ENCODE data around the gene UMODL1. TPM values are rescaled to one million over a fixed set of nuclear protein-coding genes. Genes with fewer than 3 reads are reported as not detected.

UMODL1 gene
- total and polyA plus RNA-seq, 2 of the 13 experiments (the other 11 are each of a cell fraction or from before 2014, with no cell fraction given), result not detected

GRCh38 chr21:42031241-42031640, 39.9 kb upstream of the UMODL1 start:
- 41% methylated on average over 9 of the region's 9 CpGs for WGBS (ENCODE audit: low lambda C conversion rate)
- in situ Hi-C loops (cut with HindIII; ENCODE audit: extremely low pct_ligation_motif_present, low pct_unique_long_range_greater_than_20kb) (no loop called here), intact Hi-C loops (cut with micrococcal nuclease; ENCODE audit: unreplicated experiment) (no loop called here)
- Histone ChIP-seq H3K9ac (ENCODE audit: insufficient read depth, low read depth, low read length) (no peak overlapping the region), H3K27me3 (ENCODE audit: control insufficient read depth in 1 of 2, insufficient read depth in 2 of 2, low read length in 2 of 2) (peaks cover 0 to 12% of the 10 kb centered on the region in 2 experiments; a peak in 3 of 5 replicates), H3K36me3 (replicated peaks in 1 of 2; ENCODE audit: control insufficient read depth in 1 of 2, insufficient read depth in 2 of 2, low read length in 2 of 2) (no peaks in the 10 kb centered on the region), H2AFZ (ENCODE audit: low read length) (no peak overlapping the region), H3K9me3 (ENCODE audit: low read length) (no peaks in the 10 kb centered on the region), H4K20me1 (ENCODE audit: insufficient read depth, low read length) (no peaks in the 10 kb centered on the region), H3K79me2 (ENCODE audit: insufficient read depth, low read length) (no peaks in the 10 kb centered on the region), H3K4me3 (replicated peaks in 1 of 3; ENCODE audit: insufficient read depth in 1 of 3, low read depth in 2 of 3, low read length in 3 of 3) (no peak overlapping the region), H3K4me1 (ENCODE audit: insufficient read depth, low read length) (no peaks in the 10 kb centered on the region), H3K4me2 (ENCODE audit: low read depth, low read length) (no peak overlapping the region), H3K27ac (ENCODE audit: extremely low read length, insufficient read depth, low read length) (no peak overlapping the region)
- no peak for DNase-seq (ENCODE audit: low spot score)
- no peak for ATAC-seq
- ChIA-PET POLR2A (no interaction called here), CTCF (ENCODE audit: low intra/inter-chr PET ratio, low total read pairs) (no interaction called here)
- FAIRE-seq, result no peak
- no TSS peak for BruUV-seq (replicated peaks)
- no peak for TF ChIP-seq ZGPAT (CRISPR knock-in tag; IDR thresholded peaks at IDR 0.05)
- no peak for TF ChIP-seq TBX2 (CRISPR knock-in tag; IDR thresholded peaks at IDR 0.05; ENCODE audit: borderline replicate concordance)
- TF ChIP-seq ZBTB4 (CRISPR knock-in tag; IDR thresholded peaks at IDR 0.05; ENCODE audit: borderline replicate concordance), result no peak
- no peak for TF ChIP-seq IRF1 (CRISPR knock-in tag; IDR thresholded peaks at IDR 0.05; ENCODE audit: low read depth)
- TF ChIP-seq GATA4 (IDR thresholded peaks at IDR 0.05; ENCODE audit: borderline replicate concordance, low read depth), result no peak
- no peak for TF ChIP-seq FOXC1 (CRISPR knock-in tag; IDR thresholded peaks at IDR 0.05; ENCODE audit: borderline replicate concordance)
- TF ChIP-seq SIN3A (IDR thresholded peaks at IDR 0.05; ENCODE audit: borderline replicate concordance, low read depth, low read length), result no peak
- TF ChIP-seq THYN1 (CRISPR knock-in tag; IDR thresholded peaks at IDR 0.05; ENCODE audit: borderline replicate concordance, low read depth), result no peak
- no peak for TF ChIP-seq PHF20 (CRISPR knock-in tag; IDR thresholded peaks at IDR 0.05)
- TF ChIP-seq ZNF329 (CRISPR knock-in tag; IDR thresholded peaks at IDR 0.05; ENCODE audit: low read depth), result no peak
- no peak for TF ChIP-seq ZBTB34 (CRISPR knock-in tag; IDR thresholded peaks at IDR 0.05)
- no peak for TF ChIP-seq ATF4 (CRISPR knock-in tag; IDR thresholded peaks at IDR 0.05)
- TF ChIP-seq ADNP (CRISPR knock-in tag; IDR thresholded peaks at IDR 0.05), result no peak
- TF ChIP-seq ZSCAN12 (CRISPR knock-in tag; IDR thresholded peaks at IDR 0.05), result no peak
- TF ChIP-seq ZNF362 (CRISPR knock-in tag; IDR thresholded peaks at IDR 0.05; ENCODE audit: borderline replicate concordance), result no peak
